Activated T-helper 9 cell treated with anti-CD3 and anti-CD28 coated beads, Interleukin-2, amount 50 U/mL, for 16 hours (primary cell): ENCODE results near the gene BCL2.

ENCODE experiments used
- DNase-seq: peaks from one replicate; pipeline ENCODE4 v3.0.0-alpha.2; 2020; ENCODE audit warnings: low read depth

BCL2 gene

DNA sequence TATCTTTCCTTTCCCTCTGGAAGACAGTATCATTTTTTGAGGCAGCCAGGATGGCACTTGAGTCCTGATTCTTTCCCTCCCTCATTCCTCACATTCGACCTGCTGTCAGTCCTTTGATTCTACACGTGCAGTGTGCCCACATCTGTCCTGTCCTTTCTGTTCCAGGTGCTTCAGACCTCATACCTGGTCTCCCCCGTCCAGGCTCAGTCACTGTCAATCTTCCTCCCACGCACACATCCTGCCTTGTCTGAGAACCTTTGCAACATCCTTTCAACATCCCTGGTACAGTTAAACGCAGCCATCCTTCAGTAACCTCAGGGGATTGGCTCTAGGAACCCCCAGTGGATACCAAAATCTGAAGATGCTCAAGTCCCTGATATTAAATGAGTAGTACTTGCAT lies 10.1 kb downstream of the BCL2 start:
- DNase-seq = no peak

DNA sequence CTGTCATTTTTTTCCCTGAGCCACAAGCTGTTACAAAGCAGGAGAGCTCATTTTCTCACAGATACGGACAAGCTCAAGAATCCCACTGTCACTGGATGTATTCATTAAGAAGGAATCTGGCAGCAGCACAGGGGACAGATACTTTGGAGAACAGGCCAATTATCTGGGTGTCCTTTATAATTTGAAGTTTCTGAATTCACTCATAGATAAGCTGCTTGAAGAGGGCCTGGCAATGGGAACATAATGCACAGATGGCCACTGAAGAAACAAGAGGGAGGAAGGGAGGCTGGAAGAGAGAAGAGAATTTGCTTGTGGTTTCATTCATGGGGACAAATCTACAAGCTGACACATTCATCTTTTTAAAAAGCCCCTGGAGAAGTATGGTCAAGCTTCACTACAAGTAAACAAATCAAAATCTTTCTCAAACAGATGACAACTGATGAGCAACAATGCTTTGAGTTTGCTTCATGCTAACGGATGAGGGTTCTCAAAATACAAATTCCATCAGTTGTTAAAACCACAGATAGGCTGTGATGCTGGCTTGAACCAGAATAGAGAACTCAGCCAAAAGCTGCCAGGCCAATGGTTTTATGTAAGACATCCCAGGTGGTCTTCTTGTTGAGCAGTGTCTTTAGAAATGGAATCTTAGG lies 11.9 kb downstream of the BCL2 start:
- DNase-seq = no peak

- no peak for DNase-seq
Measured at GRCh38 chr18:63306819-63307550, 12.6 kb downstream of the BCL2 start.

GRCh38 chr18:63306249-63306648 lies 13.3 kb downstream of the BCL2 start:
- no peak for DNase-seq

DNA sequence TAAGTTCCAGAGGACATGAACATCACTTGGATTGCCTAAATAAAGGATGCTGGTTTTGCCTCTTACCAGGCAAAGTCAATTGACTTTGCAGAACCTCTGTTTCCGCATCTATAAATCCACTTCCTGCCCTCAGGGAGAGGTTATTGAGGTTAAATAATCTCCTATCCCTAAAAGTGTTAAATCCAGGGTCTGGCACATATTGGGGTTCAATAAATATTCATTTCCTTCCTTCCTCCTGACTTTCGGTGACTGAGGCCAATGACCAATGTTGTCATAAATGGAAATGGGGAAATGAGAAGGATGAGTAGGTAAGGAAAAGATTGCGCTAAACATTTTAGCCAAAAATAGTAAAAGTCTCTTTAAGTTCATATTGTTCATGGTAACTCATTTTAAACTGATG lies 16.0 kb downstream of the BCL2 start:
- DNase-seq = no peak

GRCh38 chr18:63302636-63303405 lies 16.7 kb downstream of the BCL2 start:
- DNase-seq = no peak

DNA sequence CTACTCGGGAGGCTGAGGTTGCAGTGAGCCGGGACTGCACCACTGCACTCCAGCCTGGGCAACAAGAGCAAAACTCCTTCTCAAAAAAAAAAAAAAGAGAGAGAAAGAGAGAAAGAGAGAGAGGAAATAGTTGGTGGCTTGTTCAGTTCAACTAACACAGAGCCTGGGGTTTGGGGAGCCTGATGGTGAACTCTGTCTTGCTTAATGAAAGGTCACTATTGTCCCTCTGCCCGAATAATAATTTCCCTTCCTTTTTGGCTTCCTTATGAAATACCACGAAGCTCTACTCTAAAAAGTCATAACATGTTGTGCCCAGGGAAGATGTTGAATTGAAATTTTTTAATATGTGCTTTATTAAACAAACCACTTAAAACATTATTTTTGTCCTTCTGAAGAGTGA lies 17.3 kb downstream of the BCL2 start:
- no peak for DNase-seq

DNA sequence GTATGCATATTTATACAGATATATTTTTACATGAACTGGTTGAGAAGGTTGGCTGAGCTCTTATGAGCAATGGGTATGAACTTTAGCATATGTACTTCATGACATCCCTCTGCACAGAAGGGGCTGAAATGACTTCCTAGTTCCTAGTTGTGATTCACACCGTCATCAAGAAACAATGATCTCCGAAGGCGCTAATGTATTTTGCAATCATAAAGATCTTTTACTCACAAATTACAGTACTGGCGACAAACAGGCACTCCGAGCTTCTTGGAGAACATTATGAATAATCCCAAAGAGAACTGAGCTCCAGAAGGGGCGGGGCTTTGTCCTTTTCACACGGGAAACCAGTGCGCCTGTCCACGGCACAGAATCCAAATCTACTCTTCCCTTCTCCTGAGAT lies 18.1 kb downstream of the BCL2 start:
- DNase-seq = no peak

GRCh38 chr18:63299837-63300745 lies 19.5 kb downstream of the BCL2 start:
- DNase-seq = no peak

- no peak for DNase-seq
Measured at GRCh38 chr18:63298400-63299365, 20.9 kb downstream of the BCL2 start.

- no peak for DNase-seq
Measured at GRCh38 chr18:63297687-63298399, 21.7 kb downstream of the BCL2 start.

DNA sequence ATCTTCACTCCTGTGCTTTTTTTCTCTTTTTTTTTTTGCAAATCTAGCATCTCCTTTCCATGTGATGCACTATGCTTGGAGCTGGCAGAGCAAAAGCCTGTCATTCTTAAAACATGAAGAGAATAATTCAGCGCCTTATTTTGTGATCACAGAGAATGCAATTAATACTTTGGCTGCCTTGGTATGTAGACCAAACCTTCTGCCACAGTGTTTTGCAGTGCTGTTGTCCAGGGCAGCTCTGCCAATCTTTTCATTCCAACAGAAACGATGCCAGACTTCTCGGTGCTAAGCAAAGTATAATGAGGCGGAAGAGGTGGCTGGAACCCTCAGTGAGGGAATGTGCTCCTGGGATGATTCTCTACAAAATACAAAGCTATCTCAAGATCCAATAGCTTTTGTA lies 25.6 kb downstream of the BCL2 start:
- no peak for DNase-seq

DNA sequence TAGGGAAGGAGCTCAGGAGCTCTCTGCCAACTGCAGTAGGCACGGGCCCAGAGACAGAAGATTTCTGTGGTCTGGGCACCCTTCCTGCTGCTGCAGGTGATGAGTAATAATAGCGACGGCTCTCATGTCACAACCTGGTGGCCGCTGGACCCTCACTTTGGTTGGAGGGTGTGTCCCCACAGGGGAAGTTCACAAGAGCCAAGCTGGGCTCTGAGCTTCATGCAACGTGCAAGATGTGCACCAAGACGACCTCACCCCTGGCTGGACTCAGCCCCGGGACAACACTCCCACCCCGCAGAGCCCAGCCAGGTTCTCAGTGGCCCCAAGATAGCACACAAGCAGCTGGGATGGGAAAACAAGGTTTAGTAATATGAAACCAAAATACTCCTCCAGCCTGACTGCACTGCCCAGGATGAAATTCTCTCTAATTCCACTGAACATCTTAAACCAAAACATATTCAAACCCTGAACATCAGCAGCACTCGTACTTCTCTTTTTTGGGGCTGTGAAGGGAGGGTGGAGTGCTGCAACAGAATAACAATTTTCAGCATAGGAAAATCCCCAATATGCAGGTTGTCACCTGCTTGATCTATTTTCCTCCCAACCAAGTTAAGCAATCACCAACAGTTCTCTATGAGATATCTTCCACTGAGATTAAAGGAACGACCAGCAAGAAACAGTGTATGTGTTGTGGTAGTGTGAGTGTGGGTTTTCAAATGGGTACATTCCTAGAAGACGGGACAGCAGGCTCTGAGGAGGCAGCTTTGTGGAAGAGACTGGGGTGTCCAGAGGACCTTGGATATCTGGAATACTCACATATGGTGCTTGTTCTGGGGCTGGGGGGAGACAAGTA lies 26.5 kb downstream of the BCL2 start:
- DNase-seq = no peak

GRCh38 chr18:63291278-63291677 lies 28.3 kb downstream of the BCL2 start:
- DNase-seq = no peak

- DNase-seq = no peak
Measured at GRCh38 chr18:63290821-63291200, 28.8 kb downstream of the BCL2 start.

GRCh38 chr18:63290166-63290820 lies 29.3 kb downstream of the BCL2 start:
- DNase-seq = no peak

DNA sequence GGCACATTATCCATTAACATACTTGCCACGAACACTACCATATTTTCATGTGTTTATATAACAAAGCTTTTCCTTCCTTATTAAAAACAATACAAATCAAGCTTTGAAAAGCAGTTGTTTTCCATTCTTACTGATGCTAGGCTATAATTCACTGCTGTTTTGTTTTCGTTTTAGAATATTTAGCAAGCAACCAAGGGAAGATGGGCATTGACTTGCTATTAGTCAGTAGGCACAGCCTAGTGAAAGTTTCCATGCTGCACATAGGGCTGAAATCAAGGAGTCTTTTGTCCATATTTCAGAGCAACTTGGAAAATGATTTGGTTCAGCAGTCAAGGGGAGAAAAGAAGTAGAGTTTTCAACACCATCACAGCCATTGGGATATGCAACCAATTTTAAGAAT lies 31.3 kb downstream of the BCL2 start:
- no peak for DNase-seq

GRCh38 chr18:63287691-63288220 lies 31.8 kb downstream of the BCL2 start:
- no peak for DNase-seq

GRCh38 chr18:63286926-63287325 lies 32.6 kb downstream of the BCL2 start:
- DNase-seq = no peak
